PFSK-1 (cell line): ENCODE measurements around the gene SPOCD1. TPM values are rescaled to one million over a fixed set of nuclear protein-coding genes. Genes with fewer than 3 reads are reported as not detected.

Source experiments
- FOXP2 ChIP-seq: optimal IDR thresholded peaks from 2 replicates; pipeline ENCODE3; 2011; ENCODE audit warnings: borderline replicate concordance, control low read depth, inconsistent platforms; ENCODE audit not compliant: insufficient read depth; ENCODE audit errors: extremely low read length, extremely low read depth
- POLR2AphosphoS5 ChIP-seq: IDR thresholded peaks from 2 replicates; pipeline ENCODE4 v1.6.1; 2012; ENCODE audit warnings: low read depth, mild to moderate bottlenecking, control low read depth, low read length, moderate library complexity
- REST ChIP-seq, 2 experiments: IDR thresholded peaks; 2 replicates each; pipeline versions ENCODE4 v1.6.1 to v1.8.0; 2011 to 2012; ENCODE audit warnings: low read depth in 2 of 2, low read length in 2 of 2, control low read depth in 1 of 2, inconsistent platforms in 1 of 2, mild to moderate bottlenecking in 1 of 2, moderate library complexity in 1 of 2; ENCODE audit not compliant: insufficient read depth in 1 of 2
- SIN3A ChIP-seq: IDR thresholded peaks from 2 replicates; pipeline ENCODE4 v1.6.1; 2012; ENCODE audit warnings: mild to moderate bottlenecking, low read length, moderate library complexity, borderline replicate concordance; ENCODE audit not compliant: insufficient read depth
- TAF1 ChIP-seq: IDR thresholded peaks from 2 replicates; pipeline ENCODE4 v1.6.1; 2012; ENCODE audit warnings: low read length, control low read depth, borderline replicate concordance; ENCODE audit not compliant: insufficient read depth
- polyA plus RNA-seq: library from polyadenylated mRNA; unstranded; fragments of >200 nt; gene quantifications from one replicate; pipeline ENCODE4 v1.2.1, GENCODE V29; 2012; ENCODE audit warnings: low read depth, missing spikeins; ENCODE audit not compliant: insufficient read length

Gene SPOCD1
- 6.0 TPM for polyA plus RNA-seq

DNA sequence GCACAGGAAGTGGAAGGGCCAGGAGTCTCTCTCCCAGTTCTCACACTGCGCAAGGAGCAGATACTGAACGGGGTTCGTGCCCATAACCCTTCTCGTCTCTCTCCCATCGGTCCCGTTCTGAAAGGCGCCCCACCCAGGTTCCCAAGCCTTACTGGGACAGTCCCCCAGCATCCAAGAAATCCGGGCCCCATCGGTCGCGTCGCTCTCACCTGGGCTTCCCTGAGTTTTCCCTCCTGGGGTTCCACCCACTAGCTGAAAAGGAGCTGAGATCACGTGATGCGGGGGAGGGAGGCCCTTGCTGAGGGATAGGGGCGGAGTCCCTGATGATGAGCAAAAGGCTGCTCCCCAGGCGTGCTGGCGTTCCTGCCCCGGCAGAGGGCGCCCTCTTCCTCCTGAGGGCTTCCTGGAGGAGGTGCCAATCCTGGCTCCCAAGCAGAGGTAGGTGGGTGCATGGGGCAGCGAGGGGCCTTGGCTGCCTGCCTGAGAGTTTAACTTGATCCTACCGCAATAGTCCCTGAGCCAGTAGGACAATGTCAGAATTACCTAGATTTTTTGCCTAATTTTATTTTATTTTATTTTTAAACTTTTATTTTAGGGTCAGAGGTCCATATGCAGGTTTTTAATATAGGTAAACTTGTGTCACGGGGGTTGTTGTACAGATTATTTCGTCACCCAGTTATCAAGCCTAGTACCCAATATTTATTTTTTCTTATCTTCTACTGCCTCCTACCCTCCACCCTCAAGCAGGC lies at the start of gene SPOCD1:
TSS of gene SPOCD1 (minus strand) at position 271 of the 749 bp plus-strand sequence. CDS start 689 bp downstream, outside the sequence.
- no peak for TF ChIP-seq FOXP2
- no peak for TF ChIP-seq TAF1
- TF ChIP-seq POLR2AphosphoS5, result no peak

GRCh38 chr1:31862071-31862470 lies 46.2 kb upstream of the SPOCD1 start:
- TF ChIP-seq REST (IDR thresholded peaks at IDR 0.05; ENCODE audit: insufficient read depth in 1 of 2, low read depth in 2 of 2, low read length in 2 of 2) (no peak), TAF1 (no peak)

DNA sequence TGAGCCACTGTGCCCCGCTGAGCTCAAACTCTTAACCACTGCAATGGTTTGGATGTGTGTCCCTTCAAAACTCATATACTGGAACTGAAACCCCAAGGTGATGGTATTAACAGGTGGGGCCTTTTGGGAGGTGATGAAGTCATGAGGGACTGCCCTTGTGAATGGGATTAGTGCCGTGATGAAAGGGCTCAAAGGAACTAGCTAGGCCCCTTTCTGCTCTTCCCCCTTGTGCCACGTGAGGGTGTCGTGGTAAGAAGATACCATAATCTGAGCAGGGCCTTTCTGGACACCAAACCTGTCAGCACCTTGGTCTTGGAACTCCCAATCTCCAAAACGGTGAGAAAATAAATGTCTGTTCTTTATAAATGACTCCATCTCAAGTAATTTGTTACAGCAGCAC lies 45.5 kb upstream of the SPOCD1 start:
- no peak for TF ChIP-seq TAF1
- TF ChIP-seq SIN3A, result no peak
- no peak for TF ChIP-seq FOXP2
- no peak for TF ChIP-seq REST (IDR thresholded peaks at IDR 0.05; ENCODE audit: insufficient read depth in 1 of 2, low read depth in 2 of 2, low read length in 2 of 2)

DNA sequence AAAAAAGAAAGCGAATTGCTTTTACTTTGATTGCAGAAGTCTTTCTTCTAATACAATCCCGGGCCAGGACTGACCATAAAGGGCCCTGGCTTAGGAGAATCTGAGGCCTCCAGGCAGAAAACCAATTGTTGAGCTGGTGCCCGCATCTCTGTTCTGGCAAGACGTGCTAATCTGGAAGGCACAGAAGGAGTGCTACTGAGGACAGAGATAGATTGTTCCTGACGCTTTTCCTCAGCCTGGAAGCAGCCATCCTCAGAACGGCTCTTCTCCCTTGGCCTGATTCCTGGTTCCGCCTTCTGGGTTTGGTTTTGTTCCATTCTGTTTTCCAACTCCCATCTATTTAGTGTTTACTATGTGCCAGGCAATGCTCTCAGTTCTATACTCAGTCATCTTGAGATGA lies 44.8 kb upstream of the SPOCD1 start:
- TF ChIP-seq TAF1 (no peak), SIN3A (no peak), FOXP2 (no peak), POLR2AphosphoS5 (no peak), REST (IDR thresholded peaks at IDR 0.05; ENCODE audit: insufficient read depth in 1 of 2, low read depth in 2 of 2, low read length in 2 of 2) (no peak)

- TF ChIP-seq POLR2AphosphoS5, result no peak
- TF ChIP-seq REST (IDR thresholded peaks at IDR 0.05; ENCODE audit: insufficient read depth in 1 of 2, low read depth in 2 of 2, low read length in 2 of 2), result no peak
- no peak for TF ChIP-seq SIN3A
- no peak for TF ChIP-seq FOXP2
- no peak for TF ChIP-seq TAF1
These were observed 43.9 kb upstream of the SPOCD1 start for GRCh38 chr1:31859719-31860118.
